Uterus (tissue), 2 donors: Measurements from ENCODE around the gene MIER2.

ENCODE experiments used
- CTCF ChIP-seq, 4 experiments: fragments of 200-600 bp in 2 of 4; fragments of 450-650 bp in 2 of 4; sonication (generic) in 2 of 4; IDR thresholded peaks; one replicate each; pipeline ENCODE4 v1.5.1; 2016 to 2019; ENCODE audit warnings: antibody characterized with exemption in 4 of 4, mild to moderate bottlenecking in 2 of 4, moderate library complexity in 1 of 4
- POLR2A ChIP-seq, 2 donors: fragments of 450-650 bp; IDR thresholded peaks; one replicate each; pipeline ENCODE4 v1.6.1; 2016; ENCODE audit warnings: antibody characterized with exemption in 2 of 2, mild to moderate bottlenecking in 1 of 2, moderate library complexity in 1 of 2

- TF ChIP-seq CTCF (IDR thresholded peaks at IDR 0.05) (no peak), POLR2A (IDR thresholded peaks at IDR 0.05) (no peak)
Observed at GRCh38 chr19:271856-272255, 72.7 kb downstream of the MIER2 start.
